GM18499 (cell line): Measurements from ENCODE around the gene SIRPG.

Experiments
- ATAC-seq: cut with Tn5 transposase; IDR thresholded peaks from one replicate; pipeline ENCODE4 v1.9.1; 2021; ENCODE audit warnings: moderate number of reproducible peaks; ENCODE audit not compliant: insufficient read depth, unreplicated experiment

SIRPG gene

GRCh38 chr20:1637226-1637625 is 20.4 kb downstream of the SIRPG start:
- ATAC-seq, result no peak

DNA sequence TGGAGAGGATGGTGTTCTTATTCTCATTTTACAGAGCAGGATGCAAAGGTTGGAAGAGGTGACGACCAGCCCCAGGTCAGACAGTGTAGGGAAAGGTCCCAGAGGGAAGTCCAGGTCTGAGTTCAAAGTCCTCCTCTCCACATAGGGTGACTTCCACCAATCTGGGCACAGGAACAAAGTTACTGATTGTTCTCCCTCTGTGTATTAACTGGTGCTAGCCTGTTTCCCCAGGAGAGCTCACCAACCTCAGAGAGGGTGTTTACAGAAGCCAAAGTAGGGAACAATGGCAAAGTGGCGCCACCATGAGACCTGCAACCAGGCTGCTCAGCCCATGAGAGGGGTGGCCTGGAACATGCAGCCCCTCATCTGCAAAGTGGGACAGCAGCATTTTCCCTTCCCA is 21.0 kb downstream of the SIRPG start:
- no peak for ATAC-seq

DNA sequence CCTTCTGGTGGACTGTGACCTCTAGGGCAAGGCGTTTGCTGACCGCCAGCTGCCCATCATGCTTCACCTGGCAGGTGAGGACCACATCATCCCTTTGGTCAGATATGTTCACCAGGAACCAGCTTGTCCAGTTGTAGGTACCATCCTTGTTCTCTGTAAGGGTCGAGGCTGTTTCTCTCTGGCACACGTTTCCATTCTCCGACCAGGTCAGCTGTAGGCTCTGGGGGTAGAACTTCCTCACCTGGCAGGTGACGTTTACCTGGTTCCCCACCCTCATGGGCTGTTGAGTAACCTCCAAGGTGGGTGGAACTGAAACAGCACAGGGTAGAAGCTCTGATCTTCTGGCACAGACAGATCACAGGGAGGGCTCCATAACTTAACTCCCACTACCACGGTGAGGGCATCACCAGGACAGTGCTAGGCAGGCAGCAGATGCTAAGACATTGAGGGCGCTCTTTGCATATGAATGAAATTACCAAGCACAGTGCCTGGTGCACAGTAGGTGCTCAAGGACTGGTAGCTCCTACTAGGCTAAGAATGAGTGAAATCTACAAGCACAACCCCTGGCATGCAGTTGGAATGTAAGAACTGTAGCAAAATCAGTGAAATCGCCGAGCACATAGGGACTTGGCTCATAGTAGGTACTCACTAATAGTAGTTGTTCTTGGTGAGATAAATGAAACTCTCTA is 22.1 kb downstream of the SIRPG start:
- no peak for ATAC-seq

GRCh38 chr20:1633535-1633934 is 24.0 kb downstream of the SIRPG start:
- no peak for ATAC-seq

- no peak for ATAC-seq
These were observed 25.4 kb downstream of the SIRPG start for GRCh38 chr20:1632178-1632577.

GRCh38 chr20:1631309-1632151 is 26.0 kb downstream of the SIRPG start:
- ATAC-seq, result no peak

DNA sequence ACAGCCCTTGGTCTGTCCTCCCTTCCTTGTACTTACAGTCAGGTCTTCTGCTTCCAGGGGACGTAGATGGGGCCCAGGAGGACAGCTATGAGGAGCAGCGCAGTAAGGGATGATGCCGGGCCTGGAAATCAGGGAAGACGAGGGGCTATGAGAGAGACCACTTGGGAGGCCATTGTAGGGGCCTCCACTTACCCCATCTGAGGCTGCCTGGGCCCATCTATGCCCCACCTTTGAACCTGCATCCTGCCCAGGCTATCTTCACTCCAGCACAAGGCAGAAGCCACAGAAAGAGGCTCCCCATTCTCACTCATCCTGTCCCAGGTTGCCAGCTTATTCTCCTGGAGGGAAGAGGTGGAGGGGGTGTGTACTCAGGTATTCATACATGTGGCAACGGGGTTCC is 27.4 kb downstream of the SIRPG start:
- no peak for ATAC-seq

DNA sequence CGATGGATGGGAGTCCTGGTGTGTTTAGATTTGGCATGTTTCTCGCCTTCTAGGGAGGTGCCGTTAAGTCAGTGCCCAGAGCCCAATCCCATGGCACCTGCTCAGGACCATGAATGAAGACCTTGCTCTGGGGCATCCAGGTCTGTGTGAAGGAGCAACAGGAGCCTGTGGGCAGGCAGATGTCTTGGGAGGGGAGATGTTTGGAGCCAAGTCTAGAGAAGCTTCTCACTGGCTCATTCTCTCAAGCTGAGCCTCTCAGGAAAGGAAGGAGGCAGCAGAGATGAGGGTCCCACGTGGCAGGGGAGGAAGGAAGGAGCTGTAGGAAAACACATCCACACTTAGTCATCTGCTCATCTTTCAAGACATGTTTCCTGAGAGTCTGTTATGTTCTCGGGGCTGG is 28.3 kb downstream of the SIRPG start:
- ATAC-seq, result no peak

- ATAC-seq, result no peak
These were observed 29.0 kb downstream of the SIRPG start for GRCh38 chr20:1628621-1629020.

GRCh38 chr20:1627200-1627550 is 30.4 kb downstream of the SIRPG start:
- ATAC-seq, result no peak

DNA sequence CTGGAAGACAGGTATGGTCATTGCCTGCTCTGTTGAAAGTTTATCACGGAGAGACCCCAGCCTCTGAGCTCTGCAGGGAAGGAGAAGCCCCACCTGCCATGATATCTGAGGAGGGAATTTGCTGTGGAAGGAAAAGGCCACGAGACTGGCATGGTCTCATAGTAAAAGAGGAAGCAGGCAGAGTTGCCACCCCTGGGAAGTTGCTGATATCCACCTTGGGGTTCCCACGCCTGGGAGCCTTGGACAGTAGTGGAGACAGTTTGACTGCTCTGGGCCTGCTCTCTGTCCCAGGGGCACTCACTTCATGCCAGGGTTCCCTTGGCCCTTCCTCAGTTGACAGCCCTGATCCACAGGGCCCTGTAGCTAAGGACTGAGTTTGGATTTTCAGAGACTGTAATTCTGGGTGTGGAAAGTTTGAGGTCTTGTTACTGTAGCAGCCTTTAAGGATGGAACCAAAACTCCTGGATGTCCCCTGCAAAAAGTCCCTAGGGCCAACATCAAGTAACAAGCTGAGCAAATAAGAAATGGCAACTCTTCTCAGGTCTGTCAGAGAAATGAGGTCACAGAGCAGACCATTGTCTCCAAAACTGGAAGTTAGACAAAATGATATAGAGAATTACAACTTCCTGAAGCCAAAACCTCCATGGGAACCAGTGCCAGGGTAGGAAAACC is 30.9 kb downstream of the SIRPG start:
- no peak for ATAC-seq

DNA sequence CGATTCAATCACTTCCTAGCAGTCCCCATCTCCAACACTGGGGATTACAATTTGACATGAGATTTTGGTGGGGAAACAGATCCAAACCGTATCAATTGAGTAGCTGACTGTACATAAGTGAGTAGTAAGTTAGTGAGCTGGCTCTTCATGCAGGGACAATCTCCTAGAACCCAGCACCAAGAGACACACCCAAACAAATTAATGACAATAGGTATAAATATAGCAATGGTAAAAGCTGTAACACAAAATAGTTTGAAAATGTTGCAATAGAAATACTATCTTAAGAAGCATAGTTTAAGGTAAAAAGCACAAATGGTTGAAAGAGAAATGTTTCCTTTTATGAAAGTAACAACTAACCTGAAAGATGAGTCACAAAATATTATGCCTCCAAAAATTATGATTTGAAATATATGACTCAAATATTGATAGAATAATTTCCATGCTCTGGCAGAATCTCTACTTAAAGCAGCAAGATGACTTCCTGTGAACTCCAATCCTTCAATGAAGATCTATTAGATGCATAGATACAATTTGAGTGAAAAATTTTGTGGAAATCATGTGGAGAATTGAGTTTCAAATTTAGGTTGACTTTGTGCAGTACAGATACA is 32.4 kb downstream of the SIRPG start:
- ATAC-seq, result no peak

GRCh38 chr20:1623501-1624205 is 33.9 kb downstream of the SIRPG start:
- no peak for ATAC-seq

DNA sequence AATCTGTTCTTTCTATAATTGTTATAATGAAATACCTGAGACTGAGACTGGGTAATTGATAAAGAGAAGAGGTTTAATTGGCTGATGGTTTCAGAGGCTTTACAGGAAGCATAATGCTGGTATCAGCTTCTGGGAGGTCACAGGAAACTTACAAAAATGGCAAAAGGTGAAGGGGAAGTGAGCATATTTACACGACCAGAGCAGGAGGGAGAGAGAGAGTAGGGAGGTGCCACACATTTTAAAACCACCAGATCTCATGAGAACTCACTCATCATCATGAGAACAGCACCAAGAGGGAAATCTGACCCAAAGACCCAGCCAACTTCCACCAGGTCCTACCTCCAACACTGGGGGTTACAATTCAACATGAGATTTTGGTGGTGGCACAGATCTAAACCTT is 35.1 kb downstream of the SIRPG start:
- no peak for ATAC-seq

DNA sequence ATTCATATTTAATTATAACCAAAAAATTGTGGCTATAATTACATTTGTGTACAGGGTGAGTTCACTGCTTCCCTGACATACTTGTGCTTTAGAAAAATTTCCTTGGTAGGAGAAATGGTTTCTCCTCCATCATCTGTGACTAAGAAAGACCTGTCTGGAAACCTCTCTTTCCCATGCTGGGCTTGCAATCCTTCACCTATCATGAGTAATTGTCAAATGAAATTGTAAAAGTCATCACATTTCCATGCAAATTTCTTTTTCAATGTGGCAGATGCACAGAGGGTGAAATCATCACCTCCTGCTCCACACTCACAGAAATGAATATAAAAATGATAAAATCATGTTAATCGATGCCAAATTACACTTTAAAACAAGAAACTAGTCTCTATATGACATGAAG is 36.3 kb downstream of the SIRPG start:
- ATAC-seq, result no peak

DNA sequence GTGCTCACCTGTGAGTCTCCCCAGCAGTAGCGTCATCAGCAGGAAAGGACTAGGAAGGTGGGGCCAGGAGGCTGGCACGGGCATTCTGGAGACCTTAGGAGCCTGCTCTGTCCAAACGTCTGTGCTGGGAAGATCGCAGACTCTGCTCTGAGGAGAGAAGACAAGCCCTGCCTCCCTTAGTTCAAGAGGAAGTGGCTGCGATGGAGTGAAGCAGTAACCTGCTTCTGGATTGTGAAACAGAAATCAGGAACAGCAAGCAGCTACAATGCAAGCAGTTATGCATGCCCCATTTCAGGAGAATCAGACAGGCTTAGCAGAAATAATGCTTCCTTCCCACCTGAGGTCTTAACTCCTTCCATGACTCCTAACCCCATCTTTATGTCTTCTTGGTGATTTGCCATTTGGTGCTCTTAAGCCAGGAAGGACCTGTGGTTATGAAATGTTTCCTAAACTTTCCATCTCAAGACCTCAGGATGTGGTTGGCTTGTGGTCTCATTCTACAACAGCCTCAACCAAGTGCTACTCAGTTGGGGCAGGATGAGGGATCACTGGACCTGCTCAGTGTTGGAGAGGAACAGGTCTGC is 37.6 kb downstream of the SIRPG start, which contains the start of gene SIRPB1:
Gene SIRPB1, minus strand, starts transcription at position 149 of the 584 bp plus-strand sequence. Its CDS starts 65 bp downstream, at position 84.
- ATAC-seq, result no peak

DNA sequence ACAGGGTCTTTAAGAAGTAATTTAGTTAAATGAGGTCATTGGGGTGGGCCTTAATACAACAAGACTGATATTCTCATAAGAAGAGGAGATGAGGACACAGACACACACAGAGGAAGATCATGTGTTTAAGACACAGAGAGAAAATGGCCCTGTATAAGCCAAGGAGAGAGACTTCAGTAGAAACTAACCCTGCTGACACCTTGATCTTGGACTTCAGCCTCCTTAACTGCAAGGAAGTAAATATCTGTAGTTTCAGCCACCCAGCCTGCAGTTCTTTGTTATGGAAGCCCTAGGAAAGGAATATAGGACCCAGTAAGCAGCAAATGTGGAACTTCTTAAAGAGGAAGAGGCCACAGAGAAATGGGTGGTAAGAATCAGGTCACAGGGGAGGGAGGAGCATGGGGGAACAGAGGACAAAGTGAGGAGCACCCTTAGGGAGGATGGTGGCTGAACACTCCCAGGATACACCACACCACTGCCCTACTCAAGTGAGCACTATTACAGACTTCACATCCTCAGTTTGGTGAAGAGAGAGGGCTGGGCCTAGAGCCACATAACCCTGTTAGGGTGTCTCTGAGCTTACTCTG is 38.5 kb downstream of the SIRPG start:
- ATAC-seq, result no peak

- ATAC-seq, result no peak
These were observed 39.1 kb downstream of the SIRPG start for GRCh38 chr20:1618479-1618878.

- no peak for ATAC-seq
These were observed 40.6 kb downstream of the SIRPG start for GRCh38 chr20:1616858-1617434.
